HepG2 (cell line): ENCODE measurements around the gene ZNF586. TPM values are rescaled to one million over a fixed set of nuclear protein-coding genes. Genes with fewer than 3 reads are reported as not detected.
A peak's percentile ranks its signal among the peaks of the same experiment; 100 is the strongest.

Experiments
- FOXP4 ChIP-seq: sonication (generic); formaldehyde crosslinking; IDR thresholded peaks from 2 replicates; pipeline ENCODE4 v1.4.0; 2020; ENCODE audit warnings: missing genetic modification reagents
- HMGXB4 ChIP-seq, 2 experiments: sonication (generic) in 1 of 2; formaldehyde crosslinking in 1 of 2; IDR thresholded peaks; 2 replicates each; pipeline versions ENCODE4 v1.4.0 to v1.6.1; 2018 to 2020; ENCODE audit warnings: missing genetic modification reagents in 2 of 2, borderline replicate concordance in 1 of 2, low read depth in 1 of 2, mild to moderate bottlenecking in 1 of 2, missing biosample characterization in 1 of 2
- KAT7 ChIP-seq: IDR thresholded peaks from 2 replicates; pipeline ENCODE4 v1.6.1; 2018; ENCODE audit warnings: borderline replicate concordance, missing compliant biosample characterization
- SNRNP70 ChIP-seq: fragments of 200-400 bp; formaldehyde crosslinking; IDR thresholded peaks from 2 replicates; pipeline ENCODE4 v1.6.1; 2017; ENCODE audit warnings: mild to moderate bottlenecking, low read depth, low read length, moderate library complexity
- SP5 ChIP-seq: IDR thresholded peaks from 2 replicates; pipeline ENCODE4 v1.6.1; 2016; ENCODE audit warnings: low read depth, borderline replicate concordance
- ZFP41 ChIP-seq: sonication (generic); formaldehyde crosslinking; IDR thresholded peaks from 2 replicates; pipeline ENCODE4 v1.4.0; 2020; ENCODE audit warnings: mild to moderate bottlenecking, missing genetic modification reagents, borderline replicate concordance
- ZIK1 ChIP-seq: sonication (generic); formaldehyde crosslinking; IDR thresholded peaks from 2 replicates; pipeline ENCODE4 v1.5.0; 2020; ENCODE audit warnings: mild to moderate bottlenecking, low read depth, missing genetic modification reagents, borderline replicate concordance
- ZMYM2 ChIP-seq: sonication (generic); formaldehyde crosslinking; IDR thresholded peaks from 2 replicates; pipeline ENCODE4 v1.8.0; 2022; ENCODE audit warnings: mild to moderate bottlenecking, missing genetic modification reagents
- ZNF382 ChIP-seq: sonication (generic); formaldehyde crosslinking; IDR thresholded peaks from 2 replicates; pipeline ENCODE4 v1.5.0; 2020; ENCODE audit warnings: missing genetic modification reagents, mild to moderate bottlenecking, borderline replicate concordance
- ZNF883 ChIP-seq: sonication (generic); formaldehyde crosslinking; IDR thresholded peaks from 2 replicates; pipeline ENCODE4 v1.5.1; 2020; ENCODE audit warnings: mild to moderate bottlenecking, missing genetic modification reagents; ENCODE audit errors: not compliant biosample characterization
- ZNF891 ChIP-seq: sonication (generic); formaldehyde crosslinking; IDR thresholded peaks from 2 replicates; pipeline ENCODE4 v1.5.0; 2020; ENCODE audit warnings: mild to moderate bottlenecking, missing genetic modification reagents
- polyA plus RNA-seq, 8 experiments: library from polyadenylated mRNA; depleted of rRNA in 3 of 8; stranded (reverse) in 7 of 8; unstranded in 1 of 8; fragments of >200 nt; fragmentation: Illumina TruSeq in 4 of 8; extraction: Trizol in 4 of 8; gene quantifications; 2 replicates each; pipeline versions ENCODE4 v1.2.1 to v1.2.3, GENCODE V29; 2011 to 2016; ENCODE audit warnings: low read depth in 4 of 8, missing spikeins in 1 of 8, mixed read lengths in 1 of 8; ENCODE audit not compliant: insufficient read depth in 1 of 8
- total RNA-seq, 5 experiments: library from RNA; depleted of rRNA; stranded (reverse); fragments of >200 nt; fragmentation: Illumina TruSeq; extraction: Trizol; gene quantifications; 2 replicates each; pipeline ENCODE4 v1.2.3, GENCODE V29; 2016; ENCODE audit warnings: low read depth in 1 of 5
- TF ChIP-seq, protein P1 (sequence below): sonication (generic); formaldehyde crosslinking; IDR thresholded peaks from 2 replicates; pipeline ENCODE4 v1.5.1; 2020; ENCODE audit warnings: missing genetic modification reagents, mild to moderate bottlenecking, borderline replicate concordance
- TF ChIP-seq, protein P2 (sequence below): sonication (generic); formaldehyde crosslinking; IDR thresholded peaks from 2 replicates; pipeline ENCODE4 v1.9.0; 2021; ENCODE audit warnings: missing genetic modification reagents, borderline replicate concordance
- TF ChIP-seq, protein P3 (sequence below): sonication (generic); formaldehyde crosslinking; IDR thresholded peaks from 2 replicates; pipeline ENCODE4 v1.5.1; 2020; ENCODE audit warnings: mild to moderate bottlenecking, missing genetic modification reagents, moderate library complexity

ZNF586 gene
- total and polyA plus RNA-seq, 2 of the 13 experiments (the other 11 are each of a cell fraction or from before 2014, with no cell fraction given) = 0.50 to 3.4 TPM

DNA sequence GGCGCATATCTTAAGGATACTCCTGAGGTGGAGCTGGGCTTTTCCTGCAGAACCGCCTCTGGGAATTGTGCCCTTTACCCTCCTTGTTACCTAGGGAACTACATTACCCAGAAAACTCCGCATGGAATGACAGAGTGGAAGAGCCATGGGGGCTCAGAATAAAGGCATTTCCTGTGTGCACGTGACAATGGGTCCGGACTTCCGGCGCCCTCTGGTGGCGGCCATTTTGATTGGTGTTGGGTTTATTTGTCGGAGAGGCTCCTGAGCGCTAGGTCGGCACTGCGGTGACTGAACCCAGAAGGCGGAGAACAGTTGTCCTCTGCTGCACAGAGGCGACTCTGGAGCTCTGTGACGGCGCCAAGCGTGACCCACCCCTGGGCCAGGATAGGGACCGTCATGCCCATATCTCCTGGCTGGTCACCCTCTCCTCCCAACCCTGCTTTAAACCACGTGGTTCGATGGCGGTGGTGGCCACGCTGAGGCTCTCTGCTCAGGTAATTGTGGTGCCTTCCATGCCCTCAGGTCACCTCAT, 60.7 kb downstream of the ZNF586 start, which contains the start of gene ZNF587B (continued):
- TF ChIP-seq FOXP4 (CRISPR knock-in tag) (no peak), ZNF382 (CRISPR knock-in tag) (no peak), KAT7 (CRISPR knock-in tag) (no peak), ZNF891 (CRISPR knock-in tag) (no peak), HMGXB4 (CRISPR knock-in tag; IDR thresholded peaks at IDR 0.05; ENCODE audit: borderline replicate concordance in 1 of 2, low read depth in 1 of 2) (no peak), ZFP41 (CRISPR knock-in tag) (no peak), ZMYM2 (peak; percentile 28; the same call in 1 of the 2 replicates), SP5 (no peak), ZIK1 (CRISPR knock-in tag) (no peak), ZNF883 (CRISPR knock-in tag) (no peak), SNRNP70 (no peak)
- TF ChIP-seq, protein P1, sequence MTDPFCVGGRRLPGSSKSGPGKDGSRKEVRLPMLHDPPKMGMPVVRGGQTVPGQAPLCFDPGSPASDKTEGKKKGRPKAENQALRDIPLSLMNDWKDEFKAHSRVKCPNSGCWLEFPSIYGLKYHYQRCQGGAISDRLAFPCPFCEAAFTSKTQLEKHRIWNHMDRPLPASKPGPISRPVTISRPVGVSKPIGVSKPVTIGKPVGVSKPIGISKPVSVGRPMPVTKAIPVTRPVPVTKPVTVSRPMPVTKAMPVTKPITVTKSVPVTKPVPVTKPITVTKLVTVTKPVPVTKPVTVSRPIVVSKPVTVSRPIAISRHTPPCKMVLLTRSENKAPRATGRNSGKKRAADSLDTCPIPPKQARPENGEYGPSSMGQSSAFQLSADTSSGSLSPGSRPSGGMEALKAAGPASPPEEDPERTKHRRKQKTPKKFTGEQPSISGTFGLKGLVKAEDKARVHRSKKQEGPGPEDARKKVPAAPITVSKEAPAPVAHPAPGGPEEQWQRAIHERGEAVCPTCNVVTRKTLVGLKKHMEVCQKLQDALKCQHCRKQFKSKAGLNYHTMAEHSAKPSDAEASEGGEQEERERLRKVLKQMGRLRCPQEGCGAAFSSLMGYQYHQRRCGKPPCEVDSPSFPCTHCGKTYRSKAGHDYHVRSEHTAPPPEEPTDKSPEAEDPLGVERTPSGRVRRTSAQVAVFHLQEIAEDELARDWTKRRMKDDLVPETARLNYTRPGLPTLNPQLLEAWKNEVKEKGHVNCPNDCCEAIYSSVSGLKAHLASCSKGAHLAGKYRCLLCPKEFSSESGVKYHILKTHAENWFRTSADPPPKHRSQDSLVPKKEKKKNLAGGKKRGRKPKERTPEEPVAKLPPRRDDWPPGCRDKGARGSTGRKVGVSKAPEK = no peak
- TF ChIP-seq, protein P2, sequence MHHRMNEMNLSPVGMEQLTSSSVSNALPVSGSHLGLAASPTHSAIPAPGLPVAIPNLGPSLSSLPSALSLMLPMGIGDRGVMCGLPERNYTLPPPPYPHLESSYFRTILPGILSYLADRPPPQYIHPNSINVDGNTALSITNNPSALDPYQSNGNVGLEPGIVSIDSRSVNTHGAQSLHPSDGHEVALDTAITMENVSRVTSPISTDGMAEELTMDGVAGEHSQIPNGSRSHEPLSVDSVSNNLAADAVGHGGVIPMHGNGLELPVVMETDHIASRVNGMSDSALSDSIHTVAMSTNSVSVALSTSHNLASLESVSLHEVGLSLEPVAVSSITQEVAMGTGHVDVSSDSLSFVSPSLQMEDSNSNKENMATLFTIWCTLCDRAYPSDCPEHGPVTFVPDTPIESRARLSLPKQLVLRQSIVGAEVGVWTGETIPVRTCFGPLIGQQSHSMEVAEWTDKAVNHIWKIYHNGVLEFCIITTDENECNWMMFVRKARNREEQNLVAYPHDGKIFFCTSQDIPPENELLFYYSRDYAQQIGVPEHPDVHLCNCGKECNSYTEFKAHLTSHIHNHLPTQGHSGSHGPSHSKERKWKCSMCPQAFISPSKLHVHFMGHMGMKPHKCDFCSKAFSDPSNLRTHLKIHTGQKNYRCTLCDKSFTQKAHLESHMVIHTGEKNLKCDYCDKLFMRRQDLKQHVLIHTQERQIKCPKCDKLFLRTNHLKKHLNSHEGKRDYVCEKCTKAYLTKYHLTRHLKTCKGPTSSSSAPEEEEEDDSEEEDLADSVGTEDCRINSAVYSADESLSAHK (CRISPR knock-in tag) = no peak
- TF ChIP-seq, protein P3, sequence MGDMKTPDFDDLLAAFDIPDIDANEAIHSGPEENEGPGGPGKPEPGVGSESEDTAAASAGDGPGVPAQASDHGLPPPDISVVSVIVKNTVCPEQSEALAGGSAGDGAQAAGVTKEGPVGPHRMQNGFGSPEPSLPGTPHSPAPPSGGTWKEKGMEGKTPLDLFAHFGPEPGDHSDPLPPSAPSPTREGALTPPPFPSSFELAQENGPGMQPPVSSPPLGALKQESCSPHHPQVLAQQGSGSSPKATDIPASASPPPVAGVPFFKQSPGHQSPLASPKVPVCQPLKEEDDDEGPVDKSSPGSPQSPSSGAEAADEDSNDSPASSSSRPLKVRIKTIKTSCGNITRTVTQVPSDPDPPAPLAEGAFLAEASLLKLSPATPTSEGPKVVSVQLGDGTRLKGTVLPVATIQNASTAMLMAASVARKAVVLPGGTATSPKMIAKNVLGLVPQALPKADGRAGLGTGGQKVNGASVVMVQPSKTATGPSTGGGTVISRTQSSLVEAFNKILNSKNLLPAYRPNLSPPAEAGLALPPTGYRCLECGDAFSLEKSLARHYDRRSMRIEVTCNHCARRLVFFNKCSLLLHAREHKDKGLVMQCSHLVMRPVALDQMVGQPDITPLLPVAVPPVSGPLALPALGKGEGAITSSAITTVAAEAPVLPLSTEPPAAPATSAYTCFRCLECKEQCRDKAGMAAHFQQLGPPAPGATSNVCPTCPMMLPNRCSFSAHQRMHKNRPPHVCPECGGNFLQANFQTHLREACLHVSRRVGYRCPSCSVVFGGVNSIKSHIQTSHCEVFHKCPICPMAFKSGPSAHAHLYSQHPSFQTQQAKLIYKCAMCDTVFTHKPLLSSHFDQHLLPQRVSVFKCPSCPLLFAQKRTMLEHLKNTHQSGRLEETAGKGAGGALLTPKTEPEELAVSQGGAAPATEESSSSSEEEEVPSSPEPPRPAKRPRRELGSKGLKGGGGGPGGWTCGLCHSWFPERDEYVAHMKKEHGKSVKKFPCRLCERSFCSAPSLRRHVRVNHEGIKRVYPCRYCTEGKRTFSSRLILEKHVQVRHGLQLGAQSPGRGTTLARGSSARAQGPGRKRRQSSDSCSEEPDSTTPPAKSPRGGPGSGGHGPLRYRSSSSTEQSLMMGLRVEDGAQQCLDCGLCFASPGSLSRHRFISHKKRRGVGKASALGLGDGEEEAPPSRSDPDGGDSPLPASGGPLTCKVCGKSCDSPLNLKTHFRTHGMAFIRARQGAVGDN = peak; percentile 67
